Measurements from ENCODE around the gene HTR1A. TPM values are rescaled to one million over a fixed set of nuclear protein-coding genes. Genes with fewer than 3 reads are reported as not detected.

The HTR1A gene
- total and polyA plus RNA-seq, 2 of the 4 experiments (the other 2 are of a cell fraction) = not detected

- no peak overlapping the region for H2BK15ac ChIP-seq (ENCODE audit: low read depth, low read length)
- H3K9me3 ChIP-seq (ENCODE audit: control insufficient read depth, insufficient read depth, low read length) = peaks cover 14% of the 10 kb centered on the region; the same call in 1 of the 2 replicates
- intact Hi-C loops (cut with micrococcal nuclease) = no loop called here
- ChIA-PET CTCF (no interaction called here), POLR2A (ENCODE audit: unreplicated experiment) (no interaction called here)
- H4K8ac ChIP-seq (ENCODE audit: low read depth in 2 of 2, low read length in 2 of 2) = no peak overlapping the region
- ATAC-seq (ENCODE audit: low read depth) = no peak
- no peak for DNase-seq
- H2BK120ac ChIP-seq (ENCODE audit: low read depth, low read length) = no peak overlapping the region
- no peak overlapping the region for H3K23ac ChIP-seq (ENCODE audit: low read depth, low read length)
- no TSS peak for BruUV-seq (replicated peaks)
- no peak overlapping the region for H3K9ac ChIP-seq (ENCODE audit: low read depth, low read length)
- H3K4ac ChIP-seq (ENCODE audit: low read depth, low read length) = no peak overlapping the region
- H3K36me3 ChIP-seq (ENCODE audit: control insufficient read depth, insufficient read depth, low read length) = no peaks in the 10 kb centered on the region
- dilution Hi-C loops (cut with HindIII; ENCODE audit: low sequenced_read_pairs, unreplicated experiment) = no loop called here
- no peak overlapping the region for H2AK5ac ChIP-seq (ENCODE audit: low read depth, low read length)
- H3K79me1 ChIP-seq (ENCODE audit: low read depth in 1 of 2, low read length in 2 of 2) = no peaks in the 10 kb centered on the region
- H3K14ac ChIP-seq (replicated peaks; ENCODE audit: low read depth, low read length) = no peak overlapping the region
- H4K5ac ChIP-seq (ENCODE audit: low read depth, low read length) = no peak overlapping the region
- no CpG with 5 or more reads among the region's 3 CpGs for WGBS, 2 experiments (ENCODE audit: extremely low coverage in 2 of 2, insufficient read length in 1 of 2)
- H3K9me1 ChIP-seq (ENCODE audit: insufficient read depth, low read length) = no peaks in the 10 kb centered on the region
- H2BK20ac ChIP-seq (ENCODE audit: low read depth, low read length) = no peak overlapping the region
- H2AK9ac ChIP-seq (replicated peaks; ENCODE audit: low read depth, low read length, poor library complexity) = no peak overlapping the region
- no peak overlapping the region for H3K18ac ChIP-seq (ENCODE audit: low read depth, low read length)
- no peak overlapping the region for H3K4me3 ChIP-seq (ENCODE audit: insufficient read depth, low read depth, low read length)
- no peak overlapping the region for H2BK5ac ChIP-seq (ENCODE audit: low read depth, low read length, poor library complexity, severe bottlenecking)
- H3K56ac ChIP-seq (ENCODE audit: extremely low read depth, insufficient read depth, low read length) = no peak overlapping the region
- no peak overlapping the region for H2AFZ ChIP-seq (replicated peaks; ENCODE audit: low read length, poor library complexity)
- no peaks in the 10 kb centered on the region for H4K20me1 ChIP-seq (ENCODE audit: insufficient read depth, low read length)
- in situ Hi-C loops (cut with MboI; ENCODE audit: low sequenced_read_pairs) = no loop called here
- no peak overlapping the region for H3K27ac ChIP-seq (ENCODE audit: insufficient read depth, low read length)
- H3K4me1 ChIP-seq (ENCODE audit: control insufficient read depth, insufficient read depth, low read length) = no peaks in the 10 kb centered on the region
- no peak overlapping the region for H3K4me2 ChIP-seq (ENCODE audit: low read depth, low read length)
- no peak for TF ChIP-seq USF2 (IDR thresholded peaks at IDR 0.05; ENCODE audit: low read depth, low read length)
- no peak for TF ChIP-seq RAD21 (IDR thresholded peaks at IDR 0.05; ENCODE audit: low read length)
- no peak for TF ChIP-seq FOS (IDR thresholded peaks at IDR 0.05; ENCODE audit: low read depth, low read length)
- TF ChIP-seq BHLHE40 (IDR thresholded peaks at IDR 0.05; ENCODE audit: low read depth, low read length) = no peak
- TF ChIP-seq MAFK (IDR thresholded peaks at IDR 0.05; ENCODE audit: low read depth, low read length) = no peak
- TF ChIP-seq CTCF (conservative IDR thresholded peaks at IDR 0.05; ENCODE audit: low read depth, low read length) = no peak
- TF ChIP-seq NFE2L2 (IDR thresholded peaks at IDR 0.05; ENCODE audit: low read depth, low read length) = no peak
- TF ChIP-seq CHD1 (IDR thresholded peaks at IDR 0.05; ENCODE audit: low read depth, low read length) = no peak
- TF ChIP-seq MAZ (IDR thresholded peaks at IDR 0.05; ENCODE audit: borderline replicate concordance, low read depth, low read length) = no peak
- TF ChIP-seq CEBPB (IDR thresholded peaks at IDR 0.05; ENCODE audit: low read depth, low read length) = no peak
- TF ChIP-seq MXI1 (IDR thresholded peaks at IDR 0.05; ENCODE audit: borderline replicate concordance, low read depth, low read length) = no peak
- no peak for TF ChIP-seq POLR2A (IDR thresholded peaks at IDR 0.05; ENCODE audit: low read depth, low read length)
- no peak for TF ChIP-seq RCOR1 (IDR thresholded peaks at IDR 0.05; ENCODE audit: insufficient replicate concordance, low read length)
- no peak for TF ChIP-seq SMC3 (IDR thresholded peaks at IDR 0.05; ENCODE audit: low read depth, low read length)
- H4K91ac ChIP-seq (ENCODE audit: insufficient read depth, low read depth, low read length) = no peak overlapping the region
- no peaks in the 10 kb centered on the region for H3K27me3 ChIP-seq (ENCODE audit: control insufficient read depth, insufficient read depth, low read length)
Measured at GRCh38 chr5:63958654-63959053, 3.6 kb downstream of the HTR1A start.

Data from IMR-90 (cell line).